ENCODE results near the gene MTF2. TPM values are rescaled to one million over a fixed set of nuclear protein-coding genes. Genes with fewer than 3 reads are reported as not detected.

The MTF2 gene
- total RNA-seq, 6 experiments from 2014 or later, result 12.5 to 17.1 (median 14.0) TPM

GRCh38 chr1:93177991-93178390 lies 98.9 kb downstream of the MTF2 start:
- peaks cover 11% of the 10 kb centered on the region for H3K36me3 Mint-ChIP-seq (ENCODE audit: low read depth)
- peak; percentile 4 for DNase-seq
- peak overlapping the region; percentile 99 for H3K27ac Mint-ChIP-seq

DNA sequence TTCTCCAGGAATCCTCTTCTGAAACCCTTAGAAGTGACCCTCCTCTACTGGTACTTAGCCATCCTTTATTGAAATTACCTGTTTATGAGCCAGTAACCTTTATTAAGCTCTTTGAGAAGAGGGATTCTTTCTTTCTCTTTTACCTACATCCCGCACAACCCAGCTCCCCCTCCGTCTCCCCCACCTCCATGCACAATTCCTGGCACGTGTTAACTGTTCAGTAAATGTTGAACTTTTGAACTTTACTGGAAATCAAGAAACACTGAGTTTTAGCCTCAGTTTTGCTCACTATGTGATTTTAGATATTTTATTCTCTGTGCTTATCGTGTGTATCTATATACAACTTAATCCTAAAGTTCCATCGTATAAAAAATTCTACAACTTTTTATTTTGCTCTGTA lies 99.3 kb downstream of the MTF2 start:
- Mint-ChIP-seq H3K4me1 (ENCODE audit: low read depth) (peaks cover 50% of the 10 kb centered on the region), H3K4me3 (peak overlapping the region; percentile 95), H3K27ac (peak overlapping the region; percentile 99), H3K9me3 (no peaks in the 10 kb centered on the region), H3K27me3 (ENCODE audit: insufficient read depth) (peaks cover 4% of the 10 kb centered on the region; the same call in 1 of the 2 replicates), H3K36me3 (ENCODE audit: low read depth) (peaks cover 11% of the 10 kb centered on the region)
- no peak for DNase-seq
- TF ChIP-seq, protein P1, sequence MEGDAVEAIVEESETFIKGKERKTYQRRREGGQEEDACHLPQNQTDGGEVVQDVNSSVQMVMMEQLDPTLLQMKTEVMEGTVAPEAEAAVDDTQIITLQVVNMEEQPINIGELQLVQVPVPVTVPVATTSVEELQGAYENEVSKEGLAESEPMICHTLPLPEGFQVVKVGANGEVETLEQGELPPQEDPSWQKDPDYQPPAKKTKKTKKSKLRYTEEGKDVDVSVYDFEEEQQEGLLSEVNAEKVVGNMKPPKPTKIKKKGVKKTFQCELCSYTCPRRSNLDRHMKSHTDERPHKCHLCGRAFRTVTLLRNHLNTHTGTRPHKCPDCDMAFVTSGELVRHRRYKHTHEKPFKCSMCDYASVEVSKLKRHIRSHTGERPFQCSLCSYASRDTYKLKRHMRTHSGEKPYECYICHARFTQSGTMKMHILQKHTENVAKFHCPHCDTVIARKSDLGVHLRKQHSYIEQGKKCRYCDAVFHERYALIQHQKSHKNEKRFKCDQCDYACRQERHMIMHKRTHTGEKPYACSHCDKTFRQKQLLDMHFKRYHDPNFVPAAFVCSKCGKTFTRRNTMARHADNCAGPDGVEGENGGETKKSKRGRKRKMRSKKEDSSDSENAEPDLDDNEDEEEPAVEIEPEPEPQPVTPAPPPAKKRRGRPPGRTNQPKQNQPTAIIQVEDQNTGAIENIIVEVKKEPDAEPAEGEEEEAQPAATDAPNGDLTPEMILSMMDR (IDR thresholded peaks at IDR 0.05), result no peak

More at GRCh38 chr1:93177991-93178390, 98.9 kb downstream of the MTF2 start:
- Mint-ChIP-seq H3K9me3 (no peaks in the 10 kb centered on the region), H3K4me1 (ENCODE audit: low read depth) (peaks cover 50% of the 10 kb centered on the region), H3K4me3 (peak overlapping the region; percentile 95), H3K27me3 (ENCODE audit: insufficient read depth) (peaks cover 4% of the 10 kb centered on the region; the same call in 1 of the 2 replicates)
- TF ChIP-seq, protein P1 (IDR thresholded peaks at IDR 0.05), result no peak

DNA sequence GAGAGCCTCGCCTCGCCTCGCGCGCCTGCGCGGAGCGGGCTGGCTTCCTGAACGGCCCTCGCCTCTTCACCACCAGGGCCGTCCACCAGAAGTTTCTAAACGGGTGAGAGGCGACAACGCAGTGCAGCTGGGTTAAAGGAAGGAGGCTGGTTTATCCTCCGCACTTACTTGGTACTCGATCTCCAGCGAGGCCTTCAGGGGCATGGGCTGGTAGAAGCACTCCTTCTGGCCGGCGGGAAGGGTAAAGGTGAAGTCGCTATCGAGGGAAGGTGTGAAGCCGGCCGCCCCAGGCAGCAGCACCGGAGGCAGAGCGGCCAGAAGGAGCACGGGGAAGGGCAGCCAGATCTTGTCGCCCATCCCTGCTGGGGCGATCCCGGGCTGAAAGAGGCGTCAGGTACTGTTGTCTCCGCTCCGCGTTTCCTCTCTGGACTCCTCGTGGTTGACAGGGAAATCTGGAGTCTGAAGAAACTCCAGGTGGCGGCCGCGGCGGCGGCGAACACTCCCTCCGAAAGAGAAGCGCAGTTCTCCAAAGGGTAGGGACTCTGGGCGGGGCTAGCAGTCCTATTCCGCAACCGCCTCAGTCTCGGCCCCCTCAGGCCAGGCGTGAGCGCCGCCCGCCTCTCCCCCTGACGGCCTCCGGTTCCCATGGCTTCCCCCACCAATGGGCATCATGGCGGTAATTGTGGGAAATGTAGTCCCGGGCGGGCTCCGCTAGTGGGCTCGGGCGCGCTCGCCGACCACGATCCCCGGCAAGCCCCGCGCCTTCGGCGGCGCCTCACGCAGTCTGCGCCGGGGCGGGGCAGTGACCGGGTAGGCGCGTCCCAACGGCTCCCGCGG lies 101.0 kb downstream of the MTF2 start, which contains the start of gene TMED5:
Gene TMED5 (minus strand): TSS at position 528 of the 837 bp plus-strand sequence. CDS start 171 bp downstream, at position 357.
- Mint-ChIP-seq H3K4me1 (ENCODE audit: low read depth) (peaks cover 57% of the 10 kb centered on the region), H3K27me3 (ENCODE audit: insufficient read depth) (peaks cover 4% of the 10 kb centered on the region; the same call in 1 of the 2 replicates), H3K27ac (peak within 1 kb of the TSS; percentile 99), H3K9me3 (no peaks in the 10 kb centered on the region), H3K36me3 (ENCODE audit: low read depth) (0 out of 2 replicates have a peak, but pooled peaks cover 5% of the 10 kb centered on the region), H3K4me3 (peak within 1 kb of the TSS; percentile 95)
- TF ChIP-seq, protein P1 (IDR thresholded peaks at IDR 0.05), result peak; percentile 34; the same call in 1 of the 2 replicates
- peak; percentile 98 for DNase-seq

GRCh38 chr1:93180723-93181613 lies 101.9 kb downstream of the MTF2 start, which contains the start of gene CCDC18:
TSS of gene CCDC18 (plus strand) at chr1:93180724. CDS start at chr1:93183362, 2,638 bp downstream.
- H3K9me3 Mint-ChIP-seq, result no peaks in the 10 kb centered on the region
- TF ChIP-seq, protein P1 (IDR thresholded peaks at IDR 0.05), result no peak
- peaks cover 4% of the 10 kb centered on the region; the same call in 1 of the 2 replicates for H3K27me3 Mint-ChIP-seq (ENCODE audit: insufficient read depth)
- 0 out of 2 replicates have a peak, but pooled peaks cover 4% of the 10 kb centered on the region for H3K36me3 Mint-ChIP-seq (ENCODE audit: low read depth)
- H3K4me3 Mint-ChIP-seq, result peak within 1 kb of the TSS; percentile 95
- peak; percentile 58 for DNase-seq
- H3K27ac Mint-ChIP-seq, result peak within 1 kb of the TSS; percentile 99
- H3K4me1 Mint-ChIP-seq (ENCODE audit: low read depth), result peaks cover 62% of the 10 kb centered on the region

- TF ChIP-seq, protein P1 (IDR thresholded peaks at IDR 0.05), result no peak
- Mint-ChIP-seq H3K27me3 (ENCODE audit: insufficient read depth) (no peaks in the 10 kb centered on the region), H3K27ac (no peak overlapping the region)
These were observed 107.6 kb downstream of the MTF2 start for GRCh38 chr1:93186667-93187066.

More at GRCh38 chr1:93186667-93187066, 107.6 kb downstream of the MTF2 start:
- no peaks in the 10 kb centered on the region; the same call in 1 of the 2 replicates for H3K36me3 Mint-ChIP-seq (ENCODE audit: low read depth)
- no peaks in the 10 kb centered on the region for H3K9me3 Mint-ChIP-seq
- H3K4me3 Mint-ChIP-seq, result no peak overlapping the region
- H3K4me1 Mint-ChIP-seq (ENCODE audit: low read depth), result peaks cover 33% of the 10 kb centered on the region
- DNase-seq, result no peak
